WTC11 (cell line): Measurements from ENCODE around the gene ERC1. TPM values are rescaled to one million over a fixed set of nuclear protein-coding genes. Genes with fewer than 3 reads are reported as not detected.

Source experiments
- ATAC-seq: fragments of 200-7000 bp; cut with Tn5 transposase; 2 replicates; pipeline ENCODE4 v1.10.0; 2021; ENCODE audit warnings: mild to moderate bottlenecking, moderate library complexity
- CTCF ChIA-PET: fragments of 300-600 bp; sonication (Branson Sonifier 250); formaldehyde crosslinking; loops from one replicate; lab custom pipeline; 2021; ENCODE audit warnings: antibody characterized with exemption; lab: Charles Lee
- POLR2A ChIA-PET: fragments of 350-600 bp; sonication (Branson Sonifier 250); formaldehyde crosslinking; loops from one replicate; lab custom pipeline; 2021; ENCODE audit warnings: antibody characterized with exemption; lab: Charles Lee
- DNase-seq: peaks from one replicate; pipeline ENCODE4 v3.0.0; 2021; ENCODE audit warnings: low spot score
- H3K27ac Mint-ChIP-seq: 2 replicates; pipeline ENCODE4 v1.8.0; 2021; ENCODE audit warnings: mixed read lengths
- H3K27me3 Mint-ChIP-seq: 2 replicates; pipeline ENCODE4 v1.8.0; 2021; ENCODE audit warnings: low read depth, mild to moderate bottlenecking, moderate library complexity, mixed read lengths
- H3K36me3 Mint-ChIP-seq: 2 replicates; pipeline ENCODE4 v1.8.0; 2021; ENCODE audit warnings: mixed read lengths
- H3K4me1 Mint-ChIP-seq: 2 replicates; pipeline ENCODE4 v1.8.0; 2022; ENCODE audit warnings: mixed read lengths
- H3K4me3 Mint-ChIP-seq: 2 replicates; pipeline ENCODE4 v1.8.0; 2021; ENCODE audit warnings: mild to moderate bottlenecking, moderate library complexity, mixed read lengths
- H3K9me3 Mint-ChIP-seq: 2 replicates; pipeline ENCODE4 v1.8.0; 2021; ENCODE audit warnings: mixed read lengths
- CBFB ChIP-seq: sonication (generic); formaldehyde crosslinking; IDR thresholded peaks from 2 replicates; pipeline ENCODE4 v1.8.1; 2022; ENCODE audit warnings: mild to moderate bottlenecking, low read depth, missing genetic modification reagents
- CTCF ChIP-seq: fragments of 200-600 bp; IDR thresholded peaks from 2 replicates; pipeline ENCODE4 v1.8.0; 2022; ENCODE audit warnings: antibody characterized with exemption
- E2F4 ChIP-seq: sonication (generic); formaldehyde crosslinking; IDR thresholded peaks from 2 replicates; pipeline ENCODE4 v1.8.1; 2022; ENCODE audit warnings: low read depth, mild to moderate bottlenecking, moderate library complexity, missing genetic modification reagents, borderline replicate concordance
- ELF4 ChIP-seq: sonication (generic); formaldehyde crosslinking; IDR thresholded peaks from 2 replicates; pipeline ENCODE4 v1.8.1; 2022; ENCODE audit warnings: low read depth, mild to moderate bottlenecking, moderate library complexity, missing genetic modification reagents
- ETV6 ChIP-seq: sonication (generic); formaldehyde crosslinking; IDR thresholded peaks from 2 replicates; pipeline ENCODE4 v1.8.1; 2022; ENCODE audit warnings: mild to moderate bottlenecking, missing genetic modification reagents
- FOXJ3 ChIP-seq: sonication (generic); formaldehyde crosslinking; IDR thresholded peaks from 2 replicates; pipeline ENCODE4 v1.9.0; 2021; ENCODE audit warnings: missing genetic modification reagents, mild to moderate bottlenecking, borderline replicate concordance
- FOXP4 ChIP-seq: sonication (generic); formaldehyde crosslinking; IDR thresholded peaks from 2 replicates; pipeline ENCODE4 v1.8.0; 2022; ENCODE audit warnings: mild to moderate bottlenecking, missing genetic modification reagents
- GTF2I ChIP-seq: fragments of 250-450 bp; sonication (Bioruptor Pico); conservative IDR thresholded peaks from 2 replicates; pipeline ENCODE4 v1.4.0; 2021; ENCODE audit warnings: mild to moderate bottlenecking
- MAX ChIP-seq: sonication (generic); formaldehyde crosslinking; IDR thresholded peaks from 2 replicates; pipeline ENCODE4 v1.8.0; 2022; ENCODE audit warnings: mild to moderate bottlenecking, missing genetic modification reagents
- MLX ChIP-seq: sonication (generic); formaldehyde crosslinking; IDR thresholded peaks from 2 replicates; pipeline ENCODE4 v1.8.1; 2023; ENCODE audit warnings: mild to moderate bottlenecking, missing genetic modification reagents, moderate library complexity
- NFYB ChIP-seq: sonication (generic); formaldehyde crosslinking; conservative IDR thresholded peaks from 2 replicates; pipeline ENCODE4 v1.8.0; 2022; ENCODE audit warnings: low read depth, missing genetic modification reagents
- NR1H2 ChIP-seq: sonication (generic); formaldehyde crosslinking; IDR thresholded peaks from 2 replicates; pipeline ENCODE4 v1.9.0; 2021; ENCODE audit warnings: mild to moderate bottlenecking, moderate library complexity, missing genetic modification reagents
- PREB ChIP-seq: sonication (generic); formaldehyde crosslinking; IDR thresholded peaks from 2 replicates; pipeline ENCODE4 v1.8.1; 2022; ENCODE audit warnings: mild to moderate bottlenecking, missing genetic modification reagents, moderate library complexity, borderline replicate concordance
- SOX15 ChIP-seq: fragments of 250-450 bp; sonication (Bioruptor Pico); IDR thresholded peaks from 2 replicates; pipeline ENCODE4 v1.9.0; 2021; ENCODE audit warnings: mild to moderate bottlenecking
- TP53 ChIP-seq: sonication (generic); formaldehyde crosslinking; IDR thresholded peaks from 2 replicates; pipeline ENCODE4 v1.8.1; 2023; ENCODE audit warnings: mild to moderate bottlenecking, missing genetic modification reagents
- USF2 ChIP-seq: sonication (generic); formaldehyde crosslinking; IDR thresholded peaks from 2 replicates; pipeline ENCODE4 v1.8.1; 2023; ENCODE audit warnings: mild to moderate bottlenecking, missing genetic modification reagents, moderate library complexity
- ZNF423 ChIP-seq: fragments of 250-450 bp; sonication (Bioruptor Pico); IDR thresholded peaks from 2 replicates; pipeline ENCODE4 v2.1.2; 2022; ENCODE audit warnings: mild to moderate bottlenecking, moderate library complexity
- ZNF425 ChIP-seq: fragments of 250-450 bp; sonication (Bioruptor Pico); conservative IDR thresholded peaks from 2 replicates; pipeline ENCODE4 v1.9.0; 2021; ENCODE audit warnings: mild to moderate bottlenecking
- total RNA-seq: library from RNA; stranded (reverse); gene quantifications from 3 replicates; pipeline ENCODE4 v1.2.3, GENCODE V29; 2021

The ERC1 gene
- total RNA-seq, 1 experiment from 2014 or later: 47.5 TPM

- TF ChIP-seq E2F4: no peak
Observed at GRCh38 chr12:1078002-1078401, 87.0 kb downstream of the ERC1 start (continued).

- peaks cover 24% of the 10 kb centered on the region for H3K4me1 Mint-ChIP-seq
- no peak overlapping the region; the same call in 1 of the 2 replicates for H3K27ac Mint-ChIP-seq
- POLR2A ChIA-PET: no interaction called here
- no peaks in the 10 kb centered on the region for H3K36me3 Mint-ChIP-seq
- TF ChIP-seq USF2 (CRISPR knock-in tag): no peak
- no peak for TF ChIP-seq FOXP4 (CRISPR knock-in tag)
- TF ChIP-seq NFYB: no peak
- no peak for TF ChIP-seq SOX15
- TF ChIP-seq CBFB (CRISPR knock-in tag): no peak
- TF ChIP-seq ZNF425 (CRISPR knock-in tag): no peak
- no peak for TF ChIP-seq FOXJ3 (CRISPR knock-in tag)
- TF ChIP-seq ELF4 (CRISPR knock-in tag): no peak
- no peak for TF ChIP-seq NR1H2 (CRISPR knock-in tag)
- no peak for TF ChIP-seq MAX (CRISPR knock-in tag)
- no peak for TF ChIP-seq CTCF
- TF ChIP-seq TP53 (CRISPR knock-in tag): no peak
- TF ChIP-seq MLX: no peak
- no peak for TF ChIP-seq GTF2I
- TF ChIP-seq ETV6 (CRISPR knock-in tag): no peak
- TF ChIP-seq ZNF423: no peak
- no peak for TF ChIP-seq PREB (CRISPR knock-in tag)
- ATAC-seq (no peak), DNase-seq (no peak)
- no peaks in the 10 kb centered on the region for H3K9me3 Mint-ChIP-seq
- H3K4me3 Mint-ChIP-seq: no peak overlapping the region
- no peaks in the 10 kb centered on the region for H3K27me3 Mint-ChIP-seq
- CTCF ChIA-PET: interaction anchor here (1.1 to 3.9 kb wide), 2 partner anchors 12 to 183 kb away, joined by 3 to 49 read pairs; no protein-coding TSS in a partner anchor
Observed at GRCh38 chr12:1080520-1081223, 89.6 kb downstream of the ERC1 start.
